Mononuclear cell (primary cell): Measurements from ENCODE around the gene PLA2G2C. TPM values are rescaled to one million over a fixed set of nuclear protein-coding genes. Genes with fewer than 3 reads are reported as not detected.

Source experiments
- H3K27me3 ChIP-seq: 2 replicates; pipeline ENCODE4 v1.6.0; 2011; ENCODE audit warnings: low read length, control low read depth; ENCODE audit not compliant: insufficient read depth
- H3K4me1 ChIP-seq: 2 replicates; pipeline ENCODE4 v1.5.1; 2011; ENCODE audit warnings: mild to moderate bottlenecking, low read length, control low read depth; ENCODE audit not compliant: insufficient read depth
- H3K4me3 ChIP-seq: 2 replicates; pipeline ENCODE4 v1.5.1; 2011; ENCODE audit warnings: mild to moderate bottlenecking, low read length, moderate library complexity
- H3K9me3 ChIP-seq: 2 replicates; pipeline ENCODE4 v1.5.1; 2011; ENCODE audit warnings: low read depth, mild to moderate bottlenecking, control low read depth, low read length
- total RNA-seq: library from RNA; depleted of rRNA; stranded (reverse); fragments of >200 nt; gene quantifications from one replicate; pipeline ENCODE4 v1.2.3, GENCODE V29; 2012

PLA2G2C gene
- total RNA-seq, 1 donor, result under 0.01 TPM

- Histone ChIP-seq H3K4me3 (no peak overlapping the region), H3K9me3 (peaks cover 5% of the 10 kb centered on the region), H3K27me3 (no peaks in the 10 kb centered on the region), H3K4me1 (peaks cover 15% of the 10 kb centered on the region)
Observed at GRCh38 chr1:20125100-20125499, 61.2 kb downstream of the PLA2G2C start.

GRCh38 chr1:20124456-20125057 lies 61.8 kb downstream of the PLA2G2C start:
- Histone ChIP-seq H3K9me3 (peaks cover under 1% of the 10 kb centered on the region), H3K27me3 (no peaks in the 10 kb centered on the region), H3K4me1 (peaks cover 20% of the 10 kb centered on the region), H3K4me3 (no peak overlapping the region)

DNA sequence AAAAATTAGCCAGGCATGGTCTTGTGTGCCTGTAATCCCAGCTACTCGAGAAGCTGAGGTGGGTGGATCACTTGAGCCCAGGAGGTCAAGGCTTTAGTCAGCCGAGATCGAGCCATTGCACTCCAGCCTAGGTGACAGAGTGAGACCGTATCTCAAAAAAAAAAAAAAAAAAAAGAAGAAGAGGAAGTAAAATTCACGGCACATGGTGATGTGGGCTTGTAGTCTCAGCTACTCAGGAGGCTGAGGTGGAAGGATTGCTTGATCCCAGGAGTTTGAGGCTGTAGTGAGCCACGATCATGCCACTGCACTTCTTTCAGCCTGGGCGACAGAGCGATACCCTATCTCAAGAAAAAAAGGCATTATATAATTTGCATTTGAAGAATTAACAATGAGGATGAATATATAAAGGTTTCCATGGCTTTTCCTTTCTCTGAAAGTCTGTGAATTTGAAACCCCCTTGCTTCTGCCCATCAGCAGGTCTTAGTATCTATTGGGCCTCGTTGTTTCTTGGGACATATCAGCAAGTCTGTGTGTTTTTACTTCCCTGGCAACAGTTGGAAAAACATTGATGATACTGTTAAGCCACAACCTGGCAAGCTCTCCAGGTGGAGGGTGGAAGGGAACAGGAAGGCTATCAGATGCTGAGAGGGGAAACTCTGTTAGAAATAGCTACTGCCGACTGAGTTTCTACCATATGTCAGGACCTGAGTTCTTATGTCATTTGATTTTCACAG lies 62.4 kb downstream of the PLA2G2C start:
- Histone ChIP-seq H3K27me3 (no peaks in the 10 kb centered on the region), H3K4me3 (no peak overlapping the region), H3K9me3 (no peaks in the 10 kb centered on the region), H3K4me1 (peaks cover 24% of the 10 kb centered on the region)

DNA sequence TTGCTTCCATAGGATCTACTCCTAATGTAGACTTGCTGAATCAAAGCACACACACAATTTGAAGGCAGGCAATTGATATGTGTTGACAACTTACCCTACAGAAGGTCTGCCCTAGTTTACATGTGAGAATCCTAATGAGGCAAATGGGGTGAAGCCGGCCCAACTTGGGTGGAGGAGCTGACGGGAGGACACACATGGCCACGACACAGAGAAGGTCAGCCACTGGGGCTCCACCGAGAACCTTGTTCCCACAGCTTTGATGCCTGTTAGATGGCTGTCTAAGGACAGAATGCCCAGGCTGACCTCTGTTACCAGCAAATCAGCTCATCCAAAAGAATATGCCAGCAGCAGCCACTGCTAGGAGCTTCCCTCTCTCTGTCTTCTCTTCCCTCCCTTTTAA lies 65.5 kb downstream of the PLA2G2C start:
- Histone ChIP-seq H3K9me3 (no peaks in the 10 kb centered on the region), H3K4me1 (peaks cover 25% of the 10 kb centered on the region), H3K4me3 (no peak overlapping the region), H3K27me3 (no peaks in the 10 kb centered on the region)

DNA sequence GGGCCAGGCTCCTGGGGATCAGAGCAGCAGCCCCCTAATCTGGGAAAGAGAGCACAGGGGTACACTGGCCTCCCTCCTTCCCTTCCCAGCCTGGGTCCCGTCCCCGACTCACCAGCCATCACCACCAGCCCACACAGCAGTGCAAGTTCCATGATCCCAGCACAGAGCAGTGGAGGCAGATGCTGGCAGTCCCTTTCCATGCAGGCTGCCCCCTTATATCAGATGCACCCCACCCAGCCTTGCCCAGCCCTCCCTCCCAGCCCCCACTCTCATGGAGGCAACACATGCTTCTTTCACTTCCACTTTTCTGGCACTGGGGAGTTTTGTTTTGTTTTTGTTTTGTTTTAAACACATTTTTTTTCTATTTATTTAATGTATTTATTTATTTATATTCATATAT lies 67.0 kb downstream of the PLA2G2C start, which contains the start of gene PLA2G2D:
Gene PLA2G2D, minus strand, starts transcription at position 190 of the 400 bp plus-strand sequence. Its CDS starts 38 bp downstream, at position 152.
- H3K27me3 ChIP-seq, result no peaks in the 10 kb centered on the region
- no peak within 1 kb of the TSS for H3K4me3 ChIP-seq
- H3K4me1 ChIP-seq, result peaks cover 23% of the 10 kb centered on the region
- H3K9me3 ChIP-seq, result no peaks in the 10 kb centered on the region

- Histone ChIP-seq H3K27me3 (no peaks in the 10 kb centered on the region), H3K4me3 (no peak overlapping the region), H3K4me1 (peaks cover 13% of the 10 kb centered on the region), H3K9me3 (no peaks in the 10 kb centered on the region)
Observed at GRCh38 chr1:20117236-20117635, 69.1 kb downstream of the PLA2G2C start.

DNA sequence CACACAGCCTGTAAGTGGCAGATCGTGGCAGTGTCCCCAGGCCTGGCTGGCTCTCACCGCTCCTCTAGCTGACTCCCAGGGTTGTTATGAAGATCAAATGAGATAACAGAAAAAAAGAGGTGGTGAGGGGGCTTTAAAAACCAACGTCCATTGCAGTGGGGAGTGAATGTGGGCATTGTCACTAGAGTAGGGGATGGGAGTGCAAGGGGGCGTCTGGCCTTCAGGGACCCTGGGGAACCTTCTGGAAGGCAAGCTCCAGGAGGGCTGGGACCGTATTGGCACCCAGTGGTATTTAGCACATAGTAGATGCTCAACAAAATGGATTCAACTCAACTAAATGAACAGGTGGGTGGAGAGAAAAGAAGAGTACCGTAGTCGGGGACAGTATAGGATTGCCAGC lies 70.4 kb downstream of the PLA2G2C start:
- peaks cover 13% of the 10 kb centered on the region for H3K4me1 ChIP-seq
- H3K9me3 ChIP-seq, result no peaks in the 10 kb centered on the region
- no peak overlapping the region for H3K4me3 ChIP-seq
- H3K27me3 ChIP-seq, result no peaks in the 10 kb centered on the region

DNA sequence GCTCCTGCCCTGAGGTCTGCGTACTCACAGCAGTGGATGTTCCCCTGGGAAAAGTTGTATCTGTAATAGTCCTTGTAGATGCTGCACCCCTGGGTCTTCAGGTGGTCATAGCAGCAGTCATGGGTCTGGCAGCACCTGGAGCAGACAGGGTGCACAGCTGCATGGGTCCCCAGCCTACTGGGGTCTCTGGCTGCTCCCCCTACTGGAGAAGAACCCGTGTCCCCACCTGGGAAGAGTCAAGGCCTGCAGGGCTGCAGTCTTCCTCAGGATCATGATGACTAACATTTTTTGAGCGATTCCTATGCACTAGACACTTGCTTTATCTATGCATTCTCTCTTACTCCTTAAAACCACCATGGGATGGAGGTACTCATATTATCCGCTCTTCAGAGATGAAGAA lies 70.8 kb downstream of the PLA2G2C start:
- Histone ChIP-seq H3K4me3 (no peak overlapping the region), H3K4me1 (peaks cover 13% of the 10 kb centered on the region), H3K27me3 (no peaks in the 10 kb centered on the region), H3K9me3 (no peaks in the 10 kb centered on the region)

DNA sequence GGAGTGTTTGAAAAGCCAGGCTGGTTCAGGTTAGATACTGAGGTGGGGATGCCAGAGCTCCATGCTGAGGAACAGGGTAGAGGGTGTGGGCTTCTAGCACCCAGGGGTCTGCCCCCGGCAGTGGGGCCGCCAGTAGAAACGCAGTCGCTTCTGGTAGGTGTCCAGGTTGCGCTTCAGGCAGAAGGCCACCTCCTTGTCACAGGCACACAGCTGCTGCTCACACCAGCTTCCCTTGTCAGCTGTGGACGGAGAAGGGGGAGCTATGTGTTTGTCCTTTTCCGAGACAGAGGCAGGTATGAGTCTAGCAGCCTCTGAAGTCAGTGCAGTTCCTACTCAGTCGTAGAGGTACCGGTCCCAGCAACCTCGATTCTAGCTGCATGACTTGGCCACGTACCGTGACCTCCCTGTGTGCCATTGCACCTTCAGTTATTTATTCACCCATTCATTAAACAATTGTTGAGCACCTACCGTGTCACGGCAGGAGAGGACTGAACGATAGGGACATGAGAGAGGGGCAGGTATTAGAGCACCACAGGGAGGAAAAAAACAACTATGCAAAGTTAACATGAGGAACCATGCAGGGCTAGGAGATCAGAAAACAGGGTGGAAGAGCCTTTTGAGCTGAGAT lies 72.2 kb downstream of the PLA2G2C start:
- H3K27me3 ChIP-seq, result no peaks in the 10 kb centered on the region
- H3K4me3 ChIP-seq, result no peak overlapping the region
- peaks cover 4% of the 10 kb centered on the region for H3K4me1 ChIP-seq
- no peaks in the 10 kb centered on the region for H3K9me3 ChIP-seq

Other genes starting within 250 kb of the PLA2G2C start
- gene PLA2G2A, start 206.9 kb downstream of the PLA2G2C start, total RNA-seq, result not detected
- gene PLA2G5, start 116.3 kb downstream of the PLA2G2C start, total RNA-seq, result not detected
- gene PLA2G2D, start 67.0 kb downstream of the PLA2G2C start, total RNA-seq, result not detected
- gene PLA2G2F, start 47.2 kb downstream of the PLA2G2C start, total RNA-seq, result not detected
- 0.52 TPM for gene UBXN10, start 422 bp downstream of the PLA2G2C start, total RNA-seq
- gene VWA5B1, start 104.4 kb upstream of the PLA2G2C start, total RNA-seq, result not detected